Measurements from ENCODE around the gene MYO3B.

The MYO3B gene

DNA sequence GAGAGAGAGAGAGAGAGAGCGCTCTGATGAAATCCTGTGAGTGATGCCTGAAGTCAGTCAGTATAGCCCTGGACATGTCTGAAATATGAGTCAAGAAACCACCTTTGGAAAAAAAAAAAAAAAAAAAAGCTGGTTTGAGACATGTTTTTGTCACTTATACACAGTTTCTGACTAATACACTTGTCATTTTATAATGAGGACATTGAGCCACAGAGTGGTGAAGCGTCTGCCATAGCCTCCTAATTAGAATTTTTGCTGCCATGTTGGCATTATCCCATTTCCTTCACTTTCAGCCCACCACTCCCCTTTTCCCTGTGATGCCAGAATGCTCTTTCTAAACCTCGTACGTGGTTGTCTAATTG is 15.7 kb upstream of the MYO3B start:
- no peak for DNase-seq

DNA sequence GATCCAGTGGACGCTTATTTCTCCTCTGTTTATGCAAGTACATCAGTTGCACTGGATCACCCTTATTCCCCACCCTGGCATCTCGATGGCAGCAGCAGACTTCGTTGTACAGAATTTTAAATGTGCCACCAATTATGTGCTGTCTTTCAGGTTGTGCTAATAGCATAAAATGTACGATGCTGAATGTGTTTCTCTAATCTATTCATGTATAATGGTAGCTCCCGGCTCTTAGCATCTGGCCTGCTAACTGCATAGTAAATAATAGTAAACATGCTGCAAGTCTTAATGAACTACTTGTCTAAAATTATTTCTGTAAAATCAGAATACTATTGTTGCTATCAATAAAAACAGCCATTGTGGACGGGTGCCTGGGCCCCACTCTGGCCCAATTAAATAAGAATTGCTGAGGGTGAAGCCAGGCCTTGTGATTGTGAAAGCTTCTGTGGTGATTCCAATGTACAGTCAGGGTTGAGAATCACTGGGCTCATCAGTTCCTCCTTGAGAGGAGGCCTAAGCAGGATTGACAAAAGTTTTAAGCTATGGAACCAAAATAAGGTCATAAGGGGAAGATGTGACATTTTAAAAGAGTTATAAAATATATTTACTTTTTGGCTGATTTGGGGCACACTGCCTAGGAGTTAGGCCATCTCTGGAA is 14.4 kb upstream of the MYO3B start:
- no peak for DNase-seq

DNA sequence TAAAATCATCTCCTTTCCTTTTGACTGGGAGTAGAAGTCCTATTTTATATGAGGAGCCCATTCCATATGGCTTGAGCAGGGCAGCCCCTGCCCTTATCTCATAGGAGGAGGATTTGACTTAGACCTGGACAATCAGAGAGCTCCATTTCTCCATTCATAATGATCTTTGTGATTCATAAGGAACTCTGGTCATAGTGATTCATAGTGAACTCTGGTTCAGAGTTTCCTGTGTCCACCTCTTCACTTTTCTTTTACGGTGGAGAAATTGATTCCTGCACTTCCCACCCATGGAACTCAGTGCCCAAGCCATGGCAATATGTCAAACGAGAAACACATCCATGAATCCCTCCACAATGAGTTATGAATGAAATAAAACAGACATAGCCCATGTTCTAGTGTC is 12.8 kb upstream of the MYO3B start:
- no peak for DNase-seq

DNA sequence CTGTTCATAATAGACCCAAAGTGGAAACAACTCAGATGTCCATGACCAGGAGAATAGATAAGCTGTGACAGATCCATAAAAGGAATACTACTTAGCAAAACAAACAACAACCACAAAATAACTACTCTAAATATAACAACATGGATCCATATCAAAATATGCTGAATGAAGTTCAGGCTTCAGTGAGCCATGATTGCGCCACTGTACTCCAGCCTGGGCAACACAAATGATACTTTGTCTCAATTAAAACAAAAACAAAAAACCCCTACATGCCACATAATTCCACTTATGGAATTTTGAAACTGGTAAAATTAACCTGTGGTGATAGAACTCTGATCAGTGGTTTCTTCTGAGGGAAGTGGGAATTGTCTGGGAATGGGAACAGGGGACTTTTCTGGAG is 11.2 kb upstream of the MYO3B start:
- no peak for DNase-seq

DNA sequence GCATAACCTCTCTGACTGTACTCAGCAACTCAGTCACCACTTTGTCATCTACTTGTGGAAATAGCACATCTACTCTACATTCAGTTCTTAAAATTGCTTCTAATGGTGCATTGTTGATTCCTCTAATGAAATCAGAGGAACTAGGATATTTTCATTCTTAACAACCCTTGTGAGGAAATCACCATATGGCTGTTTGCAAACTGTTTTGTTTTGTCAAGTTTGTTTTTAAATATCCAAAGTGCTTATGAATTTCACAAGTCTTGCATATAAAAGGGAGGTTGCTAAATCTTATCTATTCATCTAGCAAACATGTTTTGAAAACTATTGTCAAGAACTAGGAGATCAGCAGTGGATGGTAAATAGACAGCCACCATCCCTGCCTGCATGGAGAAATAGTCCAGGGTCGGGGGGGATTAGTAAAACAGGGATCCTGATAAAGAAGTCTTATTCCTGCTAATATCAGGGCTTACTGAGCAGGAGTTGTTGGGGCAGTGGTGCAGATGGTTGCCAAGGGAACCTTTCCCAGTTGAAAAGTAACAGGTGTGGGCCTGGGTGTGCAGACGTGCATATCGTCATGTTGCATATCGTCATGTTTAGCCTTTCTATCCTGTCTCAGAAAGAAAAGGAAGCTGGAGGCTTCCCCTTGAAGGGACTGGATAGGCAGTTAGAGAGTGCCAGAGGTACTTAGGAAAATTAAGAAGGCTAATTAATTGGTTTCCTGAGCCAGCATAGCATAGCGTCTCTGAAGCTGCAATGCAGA is 7.5 kb upstream of the MYO3B start:
- DNase-seq = peak in 1 of 56 donors; percentile 13

DNA sequence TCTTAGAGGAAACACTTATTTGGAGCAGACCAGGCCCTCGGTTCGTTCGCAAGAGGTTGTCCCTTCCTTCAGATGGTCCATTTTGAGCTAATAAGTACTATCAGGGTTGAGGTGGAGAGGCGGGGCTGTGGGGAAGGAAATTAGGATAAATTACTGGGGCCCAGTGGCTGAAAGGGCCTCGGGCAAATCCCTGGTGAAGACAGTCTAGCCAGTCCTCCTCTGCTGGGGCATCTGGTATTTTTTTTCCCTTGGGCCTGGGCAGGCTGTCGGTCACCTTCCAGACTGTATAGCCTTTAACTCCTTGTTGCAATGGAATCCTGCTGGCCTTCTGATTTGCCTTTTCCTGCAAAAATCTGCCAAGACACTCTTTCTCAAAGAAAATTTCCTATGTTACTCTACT is 1.7 kb upstream of the MYO3B start:
- DNase-seq = no peak

DNA sequence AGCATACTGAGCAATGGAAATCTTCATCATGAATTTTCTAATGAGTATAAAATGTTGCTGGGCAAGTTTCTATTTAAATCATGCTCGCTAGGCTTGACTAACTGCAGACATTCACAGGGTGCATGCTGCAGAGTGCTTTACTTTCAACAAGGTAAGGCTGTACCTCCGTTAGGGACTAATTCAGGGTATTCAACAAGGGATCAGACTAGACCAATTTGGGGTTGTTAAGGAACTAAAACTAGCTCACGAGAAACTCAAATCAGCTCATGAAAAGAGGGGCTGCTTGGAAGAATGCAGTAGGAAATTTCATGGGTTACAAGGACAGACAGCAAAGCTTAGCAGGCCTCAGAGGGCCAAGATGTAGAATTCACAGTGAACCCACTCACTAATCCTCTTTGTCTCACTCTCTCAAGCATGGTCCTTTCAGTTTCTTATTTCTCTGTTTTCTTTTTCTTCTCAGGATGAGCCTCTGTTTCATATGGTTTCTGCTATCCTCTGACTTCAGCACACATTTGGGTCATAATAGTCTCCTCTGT is 2.2 kb downstream of the MYO3B start:
- DNase-seq = no peak

DNA sequence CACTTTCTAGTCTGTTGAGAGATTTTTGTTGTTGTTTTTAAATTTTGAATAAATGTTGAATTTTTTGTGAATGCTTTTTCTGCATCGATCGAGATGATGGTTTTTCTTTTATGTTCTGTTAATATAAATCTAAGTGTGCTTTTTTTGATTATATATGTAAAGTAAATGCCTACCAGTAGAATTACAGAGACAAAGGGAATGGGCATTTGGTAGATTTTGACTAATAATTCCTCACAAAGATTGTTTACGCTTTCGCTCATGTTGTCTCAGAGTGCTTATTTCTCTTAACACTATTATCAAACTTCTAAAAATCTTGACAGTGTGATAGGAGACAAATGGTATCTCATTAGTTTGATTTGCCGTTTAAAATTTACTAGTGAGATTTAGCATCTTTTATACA is 3.7 kb downstream of the MYO3B start:
- no peak for DNase-seq

DNA sequence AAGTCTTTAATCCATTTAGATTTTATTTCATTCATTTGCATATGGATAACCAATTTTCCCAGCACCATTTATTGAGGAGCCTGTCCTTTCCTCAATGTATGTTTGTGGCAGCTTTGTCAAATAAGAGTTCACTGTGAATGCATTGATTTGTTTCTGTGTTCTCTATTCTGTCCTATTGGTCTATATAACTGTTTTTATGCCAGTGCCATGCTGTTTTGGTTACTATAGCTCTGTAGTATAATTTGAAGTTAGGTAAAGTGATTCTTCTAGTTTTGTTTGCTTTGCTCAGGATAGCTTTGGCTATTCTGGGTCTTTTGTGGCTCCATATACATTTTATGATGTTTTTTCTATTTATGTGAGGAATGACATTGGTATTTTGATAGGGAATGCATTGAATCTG is 7.4 kb downstream of the MYO3B start:
- no peak for DNase-seq

DNA sequence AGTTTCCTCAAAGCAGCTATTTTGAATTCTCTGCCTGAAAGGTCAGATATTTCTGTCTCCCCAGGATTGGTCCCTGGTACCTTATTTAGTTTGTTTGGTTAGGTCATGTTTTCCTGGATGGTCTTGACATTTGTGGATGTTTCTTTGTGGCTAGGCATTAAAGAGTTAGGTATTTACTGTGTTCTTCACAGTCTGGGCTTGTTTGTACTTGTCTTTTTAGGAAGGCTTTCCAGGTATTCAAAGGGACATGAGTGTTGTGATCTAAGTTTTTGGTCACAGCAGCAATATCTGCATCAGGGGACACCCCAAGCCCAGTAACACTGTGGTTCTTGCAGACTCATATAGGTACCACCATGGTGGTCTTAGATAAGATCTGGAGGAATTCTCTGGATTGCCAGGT is 11.8 kb downstream of the MYO3B start:
- no peak for DNase-seq

DNA sequence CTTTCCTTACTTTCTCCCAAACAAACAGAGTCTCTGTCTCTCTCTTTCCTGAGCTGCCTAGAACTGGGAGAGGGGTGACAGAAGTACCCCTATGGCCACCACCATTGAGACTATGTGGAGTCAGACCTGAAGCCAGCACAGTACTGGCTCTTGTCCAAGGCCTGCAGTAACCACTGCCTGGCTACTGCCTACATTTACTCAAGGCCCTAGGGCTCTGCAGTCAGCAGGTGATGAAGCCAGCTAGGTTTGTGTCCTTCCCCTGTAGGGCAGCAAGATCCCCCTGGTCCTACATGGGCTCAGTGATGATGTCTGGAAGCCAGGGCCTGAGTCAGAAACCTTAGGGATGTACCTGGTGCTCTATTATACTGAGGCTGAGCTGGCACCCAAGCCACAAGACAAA is 12.2 kb downstream of the MYO3B start:
- no peak for DNase-seq

DNA sequence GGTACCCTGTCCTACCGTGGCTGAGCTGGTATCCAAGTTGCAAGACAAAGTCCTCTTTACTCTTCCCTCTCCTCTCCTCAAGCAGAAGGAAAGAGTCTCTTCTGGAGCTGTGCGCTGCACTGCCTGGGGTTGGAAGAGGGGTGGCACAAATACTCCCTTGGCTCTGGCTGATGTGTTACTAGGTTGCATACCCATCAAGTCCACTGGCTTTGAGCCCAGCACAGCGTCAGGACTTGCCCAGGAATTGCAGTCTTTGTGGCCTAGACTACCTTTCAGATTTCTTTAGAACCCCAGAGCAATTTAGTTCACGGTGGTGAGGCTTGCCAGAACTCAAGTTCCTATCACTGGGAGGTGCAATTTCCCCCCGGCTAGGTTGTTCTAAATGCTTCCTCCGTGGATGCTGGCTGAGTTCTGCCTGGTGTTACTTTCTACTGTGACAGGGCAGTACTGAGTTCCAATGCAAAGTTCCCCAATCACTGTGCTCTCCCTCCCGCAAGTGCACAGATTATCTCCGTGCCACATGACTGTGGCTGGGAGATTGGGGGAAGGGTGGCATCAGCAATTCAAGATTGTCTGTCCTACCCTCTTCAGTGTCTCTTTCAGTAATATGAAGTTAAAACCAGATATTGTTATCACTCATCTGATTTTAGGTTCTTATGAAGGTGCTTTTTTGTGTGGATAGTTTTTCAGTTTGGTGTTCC is 13.4 kb downstream of the MYO3B start:
- DNase-seq = no peak

DNA sequence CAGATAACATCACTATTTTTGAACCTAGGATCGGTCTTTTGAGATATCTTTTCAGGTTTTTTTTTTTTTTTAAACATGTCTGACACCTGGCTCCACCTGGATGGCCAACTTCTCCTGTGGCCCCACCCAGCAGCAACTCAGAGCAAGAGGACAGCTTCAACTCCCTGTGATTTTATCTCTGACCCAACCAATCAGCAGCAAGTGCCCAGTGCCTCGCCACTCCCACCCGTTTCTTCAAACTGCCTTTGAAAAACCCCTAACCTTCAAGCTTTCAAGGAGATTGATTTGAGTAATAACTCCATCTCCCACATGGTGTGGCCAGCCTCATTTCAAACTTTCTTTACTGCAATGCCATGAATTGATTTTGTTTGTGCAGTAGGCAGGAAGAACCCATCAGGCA is 19.0 kb downstream of the MYO3B start:
- no peak for DNase-seq

DNA sequence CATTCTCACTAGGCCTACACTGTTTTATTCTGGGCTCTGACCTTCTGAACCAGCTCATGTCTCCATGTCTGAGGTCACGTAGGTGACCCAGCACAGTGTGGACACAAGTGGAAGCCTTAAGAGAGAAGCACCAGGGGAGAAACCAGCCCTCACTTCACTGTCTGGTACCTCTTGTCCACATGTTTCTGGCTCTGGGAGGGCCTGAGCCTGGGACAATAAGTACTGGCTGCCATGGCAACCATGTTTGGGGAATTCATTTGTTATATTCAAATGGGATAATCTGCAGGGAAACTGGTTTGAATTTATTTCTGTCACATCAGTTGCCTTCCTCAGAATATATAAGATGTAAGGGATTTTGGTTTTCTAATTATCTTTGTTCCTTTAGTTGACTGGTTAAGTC is 23.3 kb downstream of the MYO3B start:
- no peak for DNase-seq

DNA sequence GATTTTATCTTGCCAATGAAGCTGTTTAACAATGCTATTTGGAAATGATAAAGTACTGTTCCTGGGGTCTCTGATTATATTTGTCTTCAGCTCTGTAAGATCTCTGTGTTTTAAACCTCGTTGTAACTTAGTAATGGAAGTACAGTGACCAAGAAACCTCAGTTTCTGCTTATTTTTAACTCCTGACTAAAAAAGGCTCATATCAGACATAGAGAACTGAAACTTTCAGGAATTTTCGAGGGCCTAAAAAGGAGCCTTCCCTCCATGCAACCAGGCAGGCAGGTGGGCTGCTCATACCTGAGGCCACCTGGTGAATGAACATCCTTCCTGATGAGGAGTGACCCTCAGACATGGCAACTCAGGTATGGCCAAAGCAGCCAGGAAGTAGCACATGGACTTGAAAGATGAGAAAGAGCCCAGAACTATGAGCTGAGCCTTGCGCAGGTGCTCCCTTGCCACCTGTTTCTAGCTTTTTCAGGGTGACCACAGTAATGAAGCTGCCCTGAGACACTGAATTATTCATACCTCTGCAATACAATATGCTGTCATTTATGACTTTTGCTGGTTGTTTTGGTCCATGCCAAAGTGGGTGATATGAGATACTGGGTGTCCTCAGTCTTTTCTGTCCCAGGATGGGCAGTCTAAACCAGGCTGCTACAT is 23.9 kb downstream of the MYO3B start:
- no peak for DNase-seq

DNA sequence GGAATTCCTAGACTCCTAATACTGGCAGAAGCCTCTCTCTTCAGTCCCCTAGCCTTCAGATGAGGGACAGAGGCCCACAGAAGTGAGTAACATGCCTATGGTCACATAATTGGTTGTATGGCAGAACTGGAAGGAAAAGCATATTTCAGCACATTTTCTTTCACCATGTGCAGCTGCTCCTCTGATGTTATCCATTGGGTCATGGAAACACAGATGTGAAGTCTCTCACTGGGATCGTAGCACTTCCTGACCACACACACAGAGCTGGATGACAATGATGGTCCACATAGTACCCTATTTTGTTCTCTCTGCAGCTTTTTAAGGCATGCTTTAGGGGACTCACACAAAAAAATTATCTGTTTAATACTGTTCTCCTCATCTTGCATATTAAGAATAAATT is 24.5 kb downstream of the MYO3B start:
- DNase-seq = no peak

DNA sequence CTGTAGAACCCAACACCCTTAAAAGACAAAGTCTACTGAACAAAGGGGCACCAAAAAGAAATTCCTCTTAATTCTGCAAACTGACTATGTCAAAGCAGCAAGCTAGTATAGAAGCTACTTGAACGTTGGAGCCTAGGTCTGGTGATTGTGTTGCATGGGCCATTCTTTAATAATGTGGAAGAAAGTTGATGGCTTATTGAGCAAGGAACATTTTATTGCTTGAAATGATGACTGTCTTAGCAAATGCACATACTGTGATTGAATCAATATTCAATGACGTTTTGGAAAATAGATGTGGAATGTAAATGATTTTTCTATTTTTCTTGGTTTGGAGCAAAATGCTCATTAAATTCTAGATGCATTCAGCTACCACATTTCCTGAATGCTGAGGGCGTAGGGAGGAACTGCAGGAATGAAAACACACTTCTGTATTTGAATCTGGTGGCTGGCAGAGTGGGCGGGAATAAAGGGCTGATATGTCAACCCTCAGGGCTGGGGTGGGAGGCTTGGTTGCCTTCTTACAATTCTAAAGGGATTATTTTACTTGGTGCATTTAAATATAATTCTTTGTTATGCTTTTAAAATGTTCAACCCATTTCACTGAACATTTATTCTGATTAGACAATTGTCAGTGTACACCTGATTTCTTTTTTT is 26.5 kb downstream of the MYO3B start:
- peak in 23 of 56 donors; percentile 3 to 77 (median 19) for DNase-seq

DNA sequence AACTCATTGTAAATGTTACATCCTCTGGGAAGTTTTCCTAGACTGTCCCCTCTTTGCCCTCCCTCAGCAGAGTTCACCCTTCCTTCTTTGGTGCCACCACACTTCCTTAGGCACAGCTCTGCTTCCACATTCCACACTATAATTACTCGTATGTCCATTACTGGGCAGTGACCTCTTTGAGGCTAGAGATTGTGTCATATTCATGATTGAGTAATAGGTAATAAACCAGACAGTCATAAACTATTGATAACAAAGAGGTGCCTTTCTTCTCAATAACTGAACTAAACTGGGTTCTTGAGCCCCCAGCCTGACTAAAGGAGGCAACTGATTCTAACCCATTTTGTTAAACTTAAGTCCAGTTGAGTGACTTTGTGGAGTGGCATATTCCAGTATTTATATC is 28.3 kb downstream of the MYO3B start:
- no peak for DNase-seq

DNA sequence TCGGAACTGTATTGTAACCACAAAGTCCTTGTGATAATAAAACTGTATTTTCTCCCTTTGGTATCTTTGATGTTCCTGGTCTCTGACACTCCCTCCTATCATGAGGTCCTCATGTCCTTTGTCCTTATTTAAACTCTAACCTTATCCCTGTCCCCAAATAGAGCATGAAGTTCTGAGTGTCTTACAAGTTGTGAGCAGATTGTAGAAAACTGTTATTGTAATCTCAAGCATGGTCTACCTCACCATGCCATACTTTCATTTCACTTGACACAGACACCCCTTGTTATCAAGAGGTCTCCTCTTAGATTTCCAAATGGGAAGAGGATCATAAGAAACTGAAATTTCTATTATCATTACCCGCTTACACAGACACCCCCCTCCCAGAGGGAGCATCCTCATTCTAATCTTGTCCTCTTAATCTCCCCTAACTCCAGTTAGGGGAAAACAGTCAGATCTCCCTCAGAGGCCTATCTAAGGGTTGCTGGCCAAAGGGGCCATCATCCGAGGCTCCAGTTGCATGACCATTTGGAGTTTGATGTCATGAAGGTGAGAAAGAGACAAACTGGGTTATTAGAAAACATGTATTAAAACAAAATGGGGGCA is 29.0 kb downstream of the MYO3B start:
- DNase-seq = no peak

DNA sequence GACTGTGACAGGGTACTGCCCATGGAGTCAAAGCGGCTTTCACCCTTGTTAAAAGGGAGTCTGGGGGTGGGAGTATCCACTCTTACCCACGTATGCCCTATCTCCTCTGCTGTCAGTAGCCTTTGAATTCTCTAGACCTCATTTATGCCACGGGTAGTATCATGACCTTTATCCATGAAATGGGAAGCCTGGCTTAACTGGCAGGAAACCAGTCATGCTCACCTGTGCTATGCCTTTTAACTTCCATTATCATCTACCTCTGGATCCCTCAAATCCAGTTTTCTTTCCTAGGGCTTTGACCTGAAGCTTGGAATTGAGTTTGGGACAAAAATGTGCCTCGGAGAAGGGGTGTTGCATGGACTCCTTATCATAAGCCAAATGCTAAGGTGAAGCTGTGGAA is 30.0 kb downstream of the MYO3B start:
- DNase-seq = no peak

DNA sequence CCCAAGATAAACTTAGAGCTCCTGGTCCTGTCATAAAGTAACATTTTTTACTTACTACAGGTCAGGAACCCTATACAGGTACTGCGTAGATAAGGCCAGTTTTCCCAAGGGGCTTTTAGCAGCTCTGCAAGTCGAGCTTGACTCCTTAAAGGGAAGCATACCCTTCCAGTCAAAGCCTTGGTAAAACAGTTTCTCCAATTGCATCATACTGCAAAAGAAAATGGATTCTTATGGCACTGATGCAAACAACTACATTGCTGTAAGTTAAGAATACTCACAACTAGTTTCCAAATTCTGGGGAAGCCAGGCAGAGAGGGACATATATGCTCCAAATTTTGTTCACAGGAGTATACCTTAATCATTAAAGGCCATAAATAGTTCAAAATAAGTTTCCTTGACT is 31.0 kb downstream of the MYO3B start:
- no peak for DNase-seq
